Epithelial cell of proximal tubule (primary cell): ENCODE data around the gene HCFC1R1. TPM values are rescaled to one million over a fixed set of nuclear protein-coding genes. Genes with fewer than 3 reads are reported as not detected.

ENCODE experiments used
- DNase-seq: peaks from one replicate; pipeline ENCODE4 v3.0.0-alpha.2; 2011; ENCODE audit warnings: low read depth
- H3K4me3 ChIP-seq: 2 replicates; pipeline ENCODE4 v1.5.1; 2011; ENCODE audit warnings: low read depth, mild to moderate bottlenecking, low read length
- CTCF ChIP-seq: conservative IDR thresholded peaks from 2 replicates; pipeline ENCODE4 v1.5.1; 2012; ENCODE audit warnings: low read depth, mild to moderate bottlenecking, low read length
- total RNA-seq: library from RNA; depleted of rRNA; stranded (reverse); fragments of >200 nt; gene quantifications from 2 replicates; pipeline ENCODE4 v1.2.3, GENCODE V29; 2015

The HCFC1R1 gene
- total RNA-seq, 1 donor from 2014 or later = 39.0 TPM

GRCh38 chr16:2982402-2982801, 41.3 kb downstream of the HCFC1R1 start:
- TF ChIP-seq CTCF = no peak
- no peak for DNase-seq
- H3K4me3 ChIP-seq = no peak overlapping the region

- no peak for DNase-seq
- H3K4me3 ChIP-seq = no peak overlapping the region
- no peak for TF ChIP-seq CTCF
These were observed 41.9 kb downstream of the HCFC1R1 start for GRCh38 chr16:2981899-2982250.

GRCh38 chr16:2981177-2981898, 42.4 kb downstream of the HCFC1R1 start:
- TF ChIP-seq CTCF = no peak
- no peak for DNase-seq
- H3K4me3 ChIP-seq = peak overlapping the region; percentile 90

- peak within 1 kb of the TSS; percentile 90 for H3K4me3 ChIP-seq
- DNase-seq = no peak
- no peak for TF ChIP-seq CTCF
These were observed 43.2 kb downstream of the HCFC1R1 start, which contains the start of gene PKMYT1 for GRCh38 chr16:2980227-2981176. TSS of gene PKMYT1 (minus strand) at chr16:2980446. CDS start at chr16:2979657, 789 bp downstream.

- TF ChIP-seq CTCF = no peak
These were observed 44.0 kb downstream of the HCFC1R1 start for GRCh38 chr16:2979669-2980226.

GRCh38 chr16:2977440-2977839, 46.3 kb downstream of the HCFC1R1 start:
- no peak for TF ChIP-seq CTCF
- no peak overlapping the region for H3K4me3 ChIP-seq
- DNase-seq = no peak

More at GRCh38 chr16:2979669-2980226, 44.0 kb downstream of the HCFC1R1 start:
- no peak for DNase-seq
- peak overlapping the region; percentile 90 for H3K4me3 ChIP-seq
